CD4-positive, alpha-beta memory T cell (primary cell): ENCODE results near the gene SMAD6. TPM values are rescaled to one million over a fixed set of nuclear protein-coding genes. Genes with fewer than 3 reads are reported as not detected.

Experiments
- CTCF ChIA-PET: fragments of 350-600 bp; sonication (Branson Sonifier 250); formaldehyde crosslinking; loops from one replicate; lab custom pipeline; 2021; ENCODE audit warnings: inconsistent platforms; ENCODE audit not compliant: partially characterized antibody; lab: Charles Lee
- POLR2A ChIA-PET: fragments of 350-600 bp; sonication (Branson Sonifier 250); formaldehyde crosslinking; loops from one replicate; lab custom pipeline; 2021; ENCODE audit not compliant: partially characterized antibody; lab: Charles Lee
- DNase-seq, 5 donors: peaks; one replicate each; pipeline versions ENCODE4 v3.0.0 to v3.0.0-alpha.2; 2020 to 2022; ENCODE audit warnings: mixed read lengths in 1 of 5
- H3K27ac ChIP-seq: one replicate; pipeline ENCODE4 v1.7.0; 2013; ENCODE audit warnings: low read depth, low read length
- H3K27me3 ChIP-seq: 2 replicates; pipeline ENCODE4 v1.7.0; 2013; ENCODE audit warnings: mild to moderate bottlenecking, low read length, moderate library complexity; ENCODE audit not compliant: insufficient read depth
- H3K36me3 ChIP-seq: 2 replicates; pipeline ENCODE4 v1.7.0; 2013; ENCODE audit warnings: mild to moderate bottlenecking, low read length, moderate library complexity; ENCODE audit not compliant: insufficient read depth
- H3K4me1 ChIP-seq: 2 replicates; pipeline ENCODE4 v1.7.0; 2013; ENCODE audit warnings: mild to moderate bottlenecking, low read length, moderate library complexity; ENCODE audit not compliant: insufficient read depth
- H3K4me3 ChIP-seq, 2 donors: one replicate each; pipeline ENCODE4 v1.7.0; 2013; ENCODE audit warnings: low read length in 2 of 2, mild to moderate bottlenecking in 1 of 2
- H3K9me3 ChIP-seq, 2 donors: one replicate each; pipeline ENCODE4 v1.7.0; 2013; ENCODE audit warnings: low read length in 2 of 2, control low read depth in 1 of 2; ENCODE audit not compliant: control insufficient read depth in 1 of 2
- H3K27ac Mint-ChIP-seq, 7 donors: one replicate each; pipeline ENCODE4 v1.8.0; 2020 to 2021; ENCODE audit warnings: mixed read lengths in 7 of 7, mild to moderate bottlenecking in 6 of 7, inconsistent platforms in 3 of 7, moderate library complexity in 3 of 7
- H3K27me3 Mint-ChIP-seq, 2 donors: one replicate each; pipeline ENCODE4 v1.8.0; 2020 to 2021; ENCODE audit warnings: mixed read lengths in 2 of 2
- H3K36me3 Mint-ChIP-seq, 2 donors: one replicate each; pipeline ENCODE4 v1.8.0; 2020 to 2021; ENCODE audit warnings: mixed read lengths in 2 of 2, inconsistent platforms in 1 of 2, mild to moderate bottlenecking in 1 of 2
- H3K4me1 Mint-ChIP-seq, 4 donors: one replicate each; pipeline ENCODE4 v1.8.0; 2020 to 2021; ENCODE audit warnings: mixed read lengths in 4 of 4, mild to moderate bottlenecking in 1 of 4
- H3K4me3 Mint-ChIP-seq, 8 donors: one replicate each; pipeline ENCODE4 v1.8.0; 2020 to 2021; ENCODE audit warnings: mixed read lengths in 8 of 8, mild to moderate bottlenecking in 7 of 8, moderate library complexity in 6 of 8, inconsistent platforms in 3 of 8
- H3K9me3 Mint-ChIP-seq, 8 donors: one replicate each; pipeline ENCODE4 v1.8.0; 2020 to 2021; ENCODE audit warnings: mixed read lengths in 8 of 8, mild to moderate bottlenecking in 5 of 8, inconsistent platforms in 3 of 8, moderate library complexity in 1 of 8
- intact Hi-C: fragments of 100-400 bp; cut with micrococcal nuclease; formaldehyde crosslinking; loops from one replicate; pipeline ENCODE4 v1.15.1; 2023
- polyA plus RNA-seq, 2 donors: library from polyadenylated mRNA; unstranded; fragments of 300-500 nt; fragmentation: Illumina TruSeq; gene quantifications; one replicate each; pipeline ENCODE4 v1.2.3, GENCODE V29; 2021
- total RNA-seq, 2 experiments: library from RNA; stranded (reverse); gene quantifications; one replicate each; pipeline ENCODE4 v1.2.3, GENCODE V29; 2021

SMAD6 gene
- total and polyA plus RNA-seq, 4 experiments from 2014 or later: 0.09 to 0.11 TPM; not detected in 2

DNA sequence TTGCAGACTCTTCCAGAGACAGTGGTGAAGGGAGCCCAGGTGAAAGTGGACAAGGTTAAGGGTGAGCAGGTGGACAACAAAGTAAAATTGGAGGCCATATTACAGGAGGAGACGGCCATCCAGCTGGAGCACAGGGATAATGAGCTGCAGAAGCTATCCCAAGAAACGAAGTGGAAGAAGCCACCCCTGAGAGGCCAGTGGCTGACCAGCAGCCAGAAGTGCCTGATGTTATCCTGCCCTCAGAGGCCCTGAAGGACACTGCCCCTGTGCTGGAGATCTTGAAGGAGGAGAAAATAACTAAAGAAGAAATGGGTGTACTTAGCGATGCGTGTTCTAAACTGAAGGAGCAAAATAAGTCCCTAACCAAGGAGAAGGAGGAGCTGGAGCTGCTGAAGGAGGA lies 107.6 kb downstream of the SMAD6 start:
- Mint-ChIP-seq H3K27ac (no peak overlapping the region), H3K36me3 (no peaks in the 10 kb centered on the region)
- H3K4me1 ChIP-seq: no peaks in the 10 kb centered on the region

DNA sequence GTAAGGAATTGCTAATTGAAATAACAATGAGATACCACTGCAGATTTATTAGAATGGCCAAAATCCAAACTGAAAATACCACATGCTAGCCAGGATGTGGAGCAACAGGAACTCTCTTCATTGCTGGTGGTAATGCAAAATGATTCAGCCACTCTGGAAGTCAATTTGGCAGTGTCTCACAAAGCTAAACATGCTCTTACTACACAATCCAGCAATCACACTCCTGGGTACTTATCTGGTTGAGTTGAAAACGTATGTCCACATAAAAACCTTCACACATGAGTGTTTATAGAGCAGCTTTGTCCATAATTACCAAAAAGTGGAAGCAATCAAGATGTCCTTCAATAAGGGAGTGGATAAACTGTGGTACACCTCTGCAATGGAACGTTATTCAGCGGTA lies 113.3 kb downstream of the SMAD6 start:
- Mint-ChIP-seq H3K4me3 (no peak overlapping the region), H3K36me3 (no peaks in the 10 kb centered on the region), H3K27ac (no peak overlapping the region), H3K9me3 (peaks cover 0 to 17% (median 7%) of the 10 kb centered on the region in 8 donors), H3K4me1 (no peaks in the 10 kb centered on the region), H3K27me3 (peaks cover 11 to 16% of the 10 kb centered on the region in 2 donors)
- DNase-seq: no peak
- no peak overlapping the region for H3K4me3 ChIP-seq
- intact Hi-C loops: no loop called here
- no peaks in the 10 kb centered on the region for H3K36me3 ChIP-seq
- ChIA-PET POLR2A (no interaction called here), CTCF (no interaction called here)
- H3K9me3 ChIP-seq: no peaks in the 10 kb centered on the region
- no peaks in the 10 kb centered on the region for H3K4me1 ChIP-seq
- no peak overlapping the region for H3K27ac ChIP-seq
- H3K27me3 ChIP-seq: no peaks in the 10 kb centered on the region

More for the DNA sequence above, 107.6 kb downstream of the SMAD6 start:
- no peaks in the 10 kb centered on the region for H3K27me3 ChIP-seq
- Mint-ChIP-seq H3K4me1 (no peaks in the 10 kb centered on the region), H3K9me3 (peaks cover 0 to 17% (median 8%) of the 10 kb centered on the region in 8 donors), H3K4me3 (no peak overlapping the region), H3K27me3 (peaks cover 12% of the 10 kb centered on the region in 2 donors)
- no peak for DNase-seq
- CTCF ChIA-PET: interaction anchor here (0.9 kb wide), 1 partner anchor 42 kb away, joined by 3 read pairs; no protein-coding TSS in a partner anchor
- H3K27ac ChIP-seq: no peak overlapping the region
- no peaks in the 10 kb centered on the region for H3K36me3 ChIP-seq
- H3K4me3 ChIP-seq: no peak overlapping the region
- H3K9me3 ChIP-seq: no peaks in the 10 kb centered on the region
- POLR2A ChIA-PET: no interaction called here
- intact Hi-C loops: no loop called here

DNA sequence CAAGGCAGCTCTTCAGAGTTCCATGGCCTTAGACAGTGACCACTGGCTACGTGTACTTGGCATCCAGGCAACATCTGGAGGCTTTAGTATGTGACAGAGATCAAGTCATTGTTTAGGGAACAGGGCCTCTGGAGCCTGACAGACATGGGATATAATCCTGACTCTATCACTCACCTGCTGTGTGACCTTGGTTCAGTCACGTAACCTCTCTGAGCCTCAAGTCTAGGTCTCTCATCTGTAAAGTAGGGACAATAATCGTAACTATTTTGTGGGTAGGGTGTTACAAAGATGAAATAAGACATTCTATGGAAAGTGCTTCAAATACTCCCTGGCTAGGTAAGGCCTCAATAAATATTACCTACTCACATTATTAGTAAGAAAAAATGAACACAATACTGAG lies 114.2 kb downstream of the SMAD6 start:
- intact Hi-C loops: no loop called here
- POLR2A ChIA-PET: no interaction called here
- Mint-ChIP-seq H3K27ac (no peak overlapping the region), H3K4me3 (no peak overlapping the region), H3K9me3 (peaks cover 0 to 17% (median 7%) of the 10 kb centered on the region in 8 donors), H3K36me3 (no peaks in the 10 kb centered on the region), H3K27me3 (peaks cover 11 to 16% of the 10 kb centered on the region in 2 donors), H3K4me1 (no peaks in the 10 kb centered on the region)
- Histone ChIP-seq H3K27ac (no peak overlapping the region), H3K27me3 (no peaks in the 10 kb centered on the region), H3K4me3 (no peak overlapping the region), H3K36me3 (no peaks in the 10 kb centered on the region), H3K4me1 (no peaks in the 10 kb centered on the region), H3K9me3 (no peaks in the 10 kb centered on the region)
- DNase-seq: no peak
- CTCF ChIA-PET: no interaction called here

DNA sequence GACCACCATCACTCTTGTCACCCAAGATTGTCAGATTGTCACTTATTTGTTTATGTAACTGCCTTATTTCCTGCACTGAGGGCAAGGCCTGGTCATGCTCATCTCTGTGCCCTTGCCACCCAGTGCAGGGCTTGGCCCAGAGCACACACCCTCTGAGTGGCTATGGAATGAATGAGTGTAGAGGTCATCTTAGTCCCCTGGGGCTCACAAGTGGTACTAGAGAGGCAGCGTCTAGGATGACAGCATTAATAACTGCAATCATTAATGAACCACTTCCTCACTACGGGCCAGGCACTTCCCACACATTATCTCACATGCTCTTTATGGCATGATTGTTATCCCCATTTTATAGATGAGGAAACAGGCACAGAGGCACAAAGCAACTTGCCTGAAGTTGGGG lies 117.0 kb downstream of the SMAD6 start:
- H3K4me1 Mint-ChIP-seq: no peaks in the 10 kb centered on the region
- peaks cover 0 to 6% (median under 1%) of the 10 kb centered on the region in 8 donors for H3K9me3 Mint-ChIP-seq
- Histone ChIP-seq H3K4me1 (no peaks in the 10 kb centered on the region), H3K27me3 (no peaks in the 10 kb centered on the region), H3K9me3 (no peaks in the 10 kb centered on the region), H3K36me3 (no peaks in the 10 kb centered on the region), H3K4me3 (no peak overlapping the region), H3K27ac (no peak overlapping the region)
- no peak for DNase-seq
- no peak overlapping the region for H3K4me3 Mint-ChIP-seq
- POLR2A ChIA-PET: no interaction called here
- H3K27ac Mint-ChIP-seq: peak overlapping the region in 1 of 7 donors; percentile 19
- CTCF ChIA-PET: no interaction called here
- no peaks in the 10 kb centered on the region for H3K36me3 Mint-ChIP-seq
- intact Hi-C loops: no loop called here
- peaks cover 9 to 12% of the 10 kb centered on the region in 2 donors for H3K27me3 Mint-ChIP-seq

DNA sequence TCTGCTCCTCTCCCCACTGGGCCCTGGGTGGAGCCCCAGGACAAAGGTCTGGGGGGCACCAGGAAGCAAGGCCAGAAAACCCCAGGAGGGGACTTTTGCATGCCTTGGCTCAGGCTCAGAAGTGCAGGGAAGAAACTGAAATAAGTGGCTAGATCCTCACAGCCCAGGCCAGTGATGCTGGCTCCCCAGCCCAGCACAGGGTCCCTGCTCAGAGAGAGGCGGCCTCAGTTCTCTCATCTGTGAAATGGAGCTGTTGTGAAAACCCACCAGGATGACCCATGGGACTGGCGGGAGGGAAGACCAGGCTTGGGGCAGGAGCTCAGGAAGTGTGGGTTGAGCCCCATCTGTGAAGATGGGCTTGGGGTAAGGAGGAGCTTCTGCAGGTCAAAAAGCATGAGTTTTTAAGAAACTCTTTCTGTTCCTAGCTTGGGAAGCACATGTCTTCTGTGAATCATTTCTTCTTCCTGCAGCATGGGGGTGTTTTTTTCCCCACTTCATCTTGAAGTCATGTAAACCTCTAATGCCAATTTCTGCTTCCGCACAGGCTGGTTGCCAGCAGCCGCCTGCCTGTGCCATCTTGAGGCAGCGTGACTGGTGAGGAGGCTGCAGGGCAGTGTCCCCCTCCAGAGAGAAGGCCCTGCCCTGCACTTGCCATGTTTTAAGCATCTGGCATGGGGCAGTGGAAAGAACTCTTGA lies 118.6 kb downstream of the SMAD6 start:
- DNase-seq: no peak
- H3K9me3 Mint-ChIP-seq: no peaks in the 10 kb centered on the region
- H3K4me1 Mint-ChIP-seq: no peaks in the 10 kb centered on the region
- H3K36me3 Mint-ChIP-seq: no peaks in the 10 kb centered on the region
- Histone ChIP-seq H3K9me3 (no peaks in the 10 kb centered on the region), H3K4me3 (no peak overlapping the region), H3K4me1 (no peaks in the 10 kb centered on the region), H3K27me3 (no peaks in the 10 kb centered on the region), H3K36me3 (no peaks in the 10 kb centered on the region), H3K27ac (no peak overlapping the region)
- peaks cover 3 to 5% of the 10 kb centered on the region in 2 donors for H3K27me3 Mint-ChIP-seq
- CTCF ChIA-PET: no interaction called here
- no peak overlapping the region for H3K4me3 Mint-ChIP-seq
- intact Hi-C loops: no loop called here
- POLR2A ChIA-PET: no interaction called here
- no peak overlapping the region for H3K27ac Mint-ChIP-seq

DNA sequence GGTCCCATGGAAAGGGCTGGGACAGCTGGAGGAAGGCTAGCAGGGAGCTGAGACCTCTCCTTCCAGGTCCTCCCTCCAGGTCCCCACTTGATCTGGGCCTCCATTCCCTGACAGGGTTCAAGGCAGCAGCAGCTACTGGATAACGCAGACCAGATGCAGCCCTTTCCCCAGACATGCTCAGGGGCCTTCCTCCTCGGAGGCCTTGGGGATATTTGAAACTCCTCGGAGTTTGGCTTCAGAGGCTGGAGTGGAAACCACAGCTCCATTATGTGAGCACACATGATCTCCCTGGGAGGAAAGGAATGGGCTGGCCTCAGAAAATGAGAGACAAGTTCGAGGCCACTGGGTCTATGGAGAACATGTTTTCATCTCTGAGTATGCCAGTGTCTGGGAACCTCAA lies 119.3 kb downstream of the SMAD6 start:
- ChIA-PET CTCF (no interaction called here), POLR2A (no interaction called here)
- Histone ChIP-seq H3K9me3 (no peaks in the 10 kb centered on the region), H3K4me1 (no peaks in the 10 kb centered on the region), H3K4me3 (no peak overlapping the region), H3K36me3 (no peaks in the 10 kb centered on the region), H3K27ac (no peak overlapping the region), H3K27me3 (no peaks in the 10 kb centered on the region)
- intact Hi-C loops: no loop called here
- no peak overlapping the region for H3K27ac Mint-ChIP-seq
- no peak overlapping the region for H3K4me3 Mint-ChIP-seq
- no peak for DNase-seq
- peaks cover 1 to 5% of the 10 kb centered on the region in 2 donors for H3K27me3 Mint-ChIP-seq
- H3K9me3 Mint-ChIP-seq: no peaks in the 10 kb centered on the region
- H3K36me3 Mint-ChIP-seq: no peaks in the 10 kb centered on the region
- H3K4me1 Mint-ChIP-seq: no peaks in the 10 kb centered on the region

DNA sequence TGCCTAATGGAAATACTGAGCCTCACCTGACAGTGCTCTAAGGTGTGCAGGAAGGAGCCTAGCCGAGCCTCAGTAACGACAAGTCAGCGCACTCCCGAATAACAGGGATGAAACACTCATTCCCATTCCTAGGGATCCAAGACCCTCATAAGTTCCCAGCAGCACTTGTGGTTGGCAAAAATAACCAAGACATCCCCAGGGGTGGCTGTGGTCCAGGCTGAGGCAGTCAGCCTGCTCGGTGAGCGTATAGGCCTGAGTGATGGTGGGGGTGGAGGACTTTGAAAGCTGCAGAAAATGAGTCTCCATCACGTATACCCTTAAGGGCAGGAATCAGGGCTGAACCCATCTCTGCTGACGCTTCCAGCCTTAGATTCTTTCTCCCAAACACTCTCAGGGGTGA lies 120.1 kb downstream of the SMAD6 start:
- H3K36me3 ChIP-seq: no peaks in the 10 kb centered on the region
- POLR2A ChIA-PET: no interaction called here
- H3K27me3 ChIP-seq: no peaks in the 10 kb centered on the region
- no peaks in the 10 kb centered on the region for H3K9me3 Mint-ChIP-seq
- no peak overlapping the region for H3K4me3 Mint-ChIP-seq
- H3K36me3 Mint-ChIP-seq: no peaks in the 10 kb centered on the region
- CTCF ChIA-PET: no interaction called here
- H3K27ac Mint-ChIP-seq: no peak overlapping the region
- H3K27me3 Mint-ChIP-seq: peaks cover 1 to 5% of the 10 kb centered on the region in 2 donors
- H3K4me1 Mint-ChIP-seq: no peaks in the 10 kb centered on the region
- no peak overlapping the region for H3K27ac ChIP-seq
- H3K4me1 ChIP-seq: no peaks in the 10 kb centered on the region
- no peaks in the 10 kb centered on the region for H3K9me3 ChIP-seq
- DNase-seq: no peak
- intact Hi-C loops: no loop called here
- H3K4me3 ChIP-seq: no peak overlapping the region
